Upper lobe of left lung (tissue), 6 donors: Measurements from ENCODE around the gene PCDHA7. TPM values are rescaled to one million over a fixed set of nuclear protein-coding genes. Genes with fewer than 3 reads are reported as not detected.
A peak's percentile ranks its signal among the peaks of the same experiment; 100 is the strongest.

Source experiments
- ATAC-seq, 2 donors: fragments of 200-7000 bp; cut with Tn5 transposase; one replicate each; pipeline ENCODE4 v1.9.1; 2022; ENCODE audit warnings: mild to moderate bottlenecking in 2 of 2, moderate library complexity in 2 of 2; ENCODE audit not compliant: low FRiP score in 2 of 2
- DNase-seq, 2 donors: peaks; one replicate each; pipeline ENCODE4 v3.0.0-alpha.2; 2019 to 2020
- H3K27ac ChIP-seq, 4 donors: fragments of 200-600 bp; sonication (generic); one replicate each; pipeline ENCODE4 v1.5.1; 2016 to 2019
- H3K27me3 ChIP-seq, 4 donors: fragments of 200-600 bp; sonication (generic); one replicate each; pipeline ENCODE4 v1.5.1; 2017 to 2019
- H3K36me3 ChIP-seq, 4 donors: fragments of 200-600 bp; sonication (generic); one replicate each; pipeline ENCODE4 v1.5.1; 2016 to 2019
- H3K4me1 ChIP-seq, 4 donors: fragments of 200-600 bp; sonication (generic); one replicate each; pipeline ENCODE4 v1.5.1; 2018 to 2019
- H3K4me3 ChIP-seq, 4 donors: fragments of 200-600 bp; sonication (generic); one replicate each; pipeline ENCODE4 v1.5.1; 2017 to 2019; ENCODE audit warnings: mild to moderate bottlenecking in 2 of 4, moderate library complexity in 1 of 4
- H3K9me3 ChIP-seq, 4 donors: fragments of 200-600 bp; sonication (generic); one replicate each; pipeline ENCODE4 v1.5.1; 2018 to 2019
- EP300 ChIP-seq, 4 donors: sonication (generic); formaldehyde crosslinking; IDR thresholded peaks; one replicate each; pipeline ENCODE4 v1.5.1; 2017; ENCODE audit warnings: antibody characterized with exemption in 4 of 4, control low read depth in 2 of 4
- POLR2A ChIP-seq, 4 donors: fragments of 450-650 bp; IDR thresholded peaks; one replicate each; pipeline ENCODE4 v1.5.1; 2016 to 2017; ENCODE audit warnings: antibody characterized with exemption in 4 of 4, mild to moderate bottlenecking in 2 of 4
- POLR2AphosphoS5 ChIP-seq, 2 donors: sonication (generic); formaldehyde crosslinking; IDR thresholded peaks; one replicate each; pipeline ENCODE4 v1.5.1; 2017; ENCODE audit warnings: antibody characterized with exemption in 2 of 2
- WGBS, 2 donors: methylation state at CpG; one replicate each; pipeline ENCODE4 v1.1.5; 2017 to 2018; 5-methylcytosine and 5-hydroxymethylcytosine counted together
- total RNA-seq, 6 donors: library from RNA; depleted of rRNA in 4 of 6; stranded (reverse); fragments of >200 nt in 4 of 6; gene quantifications; one replicate each; pipeline versions ENCODE4 v1.1.0 to v1.2.1, GENCODE V29; 2016 to 2021
- TF ChIP-seq, protein P1 (sequence below), 6 experiments: fragments of 450-650 bp in 4 of 6; fragments of 200-600 bp in 2 of 6; sonication (generic) in 2 of 6; IDR thresholded peaks; one replicate each; pipeline ENCODE4 v1.5.1; 2016 to 2019; ENCODE audit warnings: antibody characterized with exemption in 6 of 6
- donor health status: DM: no; HTN: no; CAD: no; lungs with moderate emphysema.
- donor health status: DM: no; HTN: yes; CAD: no; lungs with severe emphysema.

The PCDHA7 gene
- total RNA-seq, 6 donors from 2014 or later, result 0.46 to 3.1 (median 0.57) TPM

DNA sequence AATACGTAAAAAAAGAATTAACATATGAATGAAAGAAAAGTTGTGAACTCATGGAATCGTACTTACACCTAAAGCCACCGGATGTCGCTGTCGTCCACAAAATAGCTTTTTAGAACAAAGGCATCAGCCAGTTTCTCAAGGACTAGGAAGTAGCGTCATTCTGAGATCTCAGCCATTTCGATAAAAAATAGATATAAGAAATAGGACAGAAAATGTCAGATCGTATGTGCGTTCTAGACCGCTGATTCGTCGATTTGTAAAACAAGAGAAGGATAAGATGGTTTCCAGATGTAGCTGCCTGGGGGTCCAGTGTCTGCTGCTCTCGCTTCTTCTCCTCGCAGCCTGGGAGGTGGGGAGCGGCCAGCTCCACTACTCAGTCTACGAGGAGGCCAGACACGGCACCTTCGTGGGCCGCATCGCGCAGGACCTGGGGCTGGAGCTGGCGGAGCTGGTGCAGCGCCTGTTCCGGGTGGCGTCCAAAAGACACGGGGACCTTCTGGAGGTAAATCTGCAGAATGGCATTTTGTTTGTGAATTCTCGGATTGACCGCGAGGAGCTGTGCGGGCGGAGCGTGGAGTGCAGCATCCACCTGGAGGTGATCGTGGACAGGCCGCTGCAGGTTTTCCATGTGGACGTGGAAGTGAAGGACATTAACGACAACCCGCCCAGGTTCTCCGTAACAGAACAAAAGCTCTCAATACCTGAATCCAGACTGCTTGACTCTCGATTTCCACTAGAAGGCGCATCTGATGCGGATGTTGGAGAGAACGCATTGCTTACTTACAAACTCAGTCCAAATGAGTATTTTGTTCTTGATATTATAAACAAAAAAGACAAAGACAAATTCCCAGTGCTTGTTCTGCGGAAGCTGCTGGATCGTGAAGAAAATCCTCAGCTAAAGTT is 22.0 kb downstream of the PCDHA7 start, which contains the start of gene PCDHA10:
Gene PCDHA10, plus strand, starts transcription at position 126 of the 903 bp plus-strand sequence. Its CDS starts 152 bp downstream, at position 278.
- Histone ChIP-seq H3K4me1 (no peaks in the 10 kb centered on the region), H3K27ac (peak within 1 kb of the TSS in 1 of 4 donors; percentile 56), H3K27me3 (no peaks in the 10 kb centered on the region), H3K4me3 (peak within 1 kb of the TSS in 3 of 4 donors; percentile 33 to 35 (median 34)), H3K36me3 (no peaks in the 10 kb centered on the region), H3K9me3 (peaks cover 0 to 31% (median 25%) of the 10 kb centered on the region in 4 donors)
- DNase-seq (peak in 1 of 2 donors; percentile 59), ATAC-seq (no peak)
- TF ChIP-seq, protein P1, sequence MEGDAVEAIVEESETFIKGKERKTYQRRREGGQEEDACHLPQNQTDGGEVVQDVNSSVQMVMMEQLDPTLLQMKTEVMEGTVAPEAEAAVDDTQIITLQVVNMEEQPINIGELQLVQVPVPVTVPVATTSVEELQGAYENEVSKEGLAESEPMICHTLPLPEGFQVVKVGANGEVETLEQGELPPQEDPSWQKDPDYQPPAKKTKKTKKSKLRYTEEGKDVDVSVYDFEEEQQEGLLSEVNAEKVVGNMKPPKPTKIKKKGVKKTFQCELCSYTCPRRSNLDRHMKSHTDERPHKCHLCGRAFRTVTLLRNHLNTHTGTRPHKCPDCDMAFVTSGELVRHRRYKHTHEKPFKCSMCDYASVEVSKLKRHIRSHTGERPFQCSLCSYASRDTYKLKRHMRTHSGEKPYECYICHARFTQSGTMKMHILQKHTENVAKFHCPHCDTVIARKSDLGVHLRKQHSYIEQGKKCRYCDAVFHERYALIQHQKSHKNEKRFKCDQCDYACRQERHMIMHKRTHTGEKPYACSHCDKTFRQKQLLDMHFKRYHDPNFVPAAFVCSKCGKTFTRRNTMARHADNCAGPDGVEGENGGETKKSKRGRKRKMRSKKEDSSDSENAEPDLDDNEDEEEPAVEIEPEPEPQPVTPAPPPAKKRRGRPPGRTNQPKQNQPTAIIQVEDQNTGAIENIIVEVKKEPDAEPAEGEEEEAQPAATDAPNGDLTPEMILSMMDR (IDR thresholded peaks at IDR 0.05), result peak in 3 of 6 experiments; percentile 6 to 29 (median 12)
- TF ChIP-seq EP300 (IDR thresholded peaks at IDR 0.05) (no peak), POLR2A (IDR thresholded peaks at IDR 0.05) (no peak), POLR2AphosphoS5 (IDR thresholded peaks at IDR 0.05) (no peak)
- 22 to 23% methylated on average over 30 to 44 of the region's 44 CpGs for WGBS, 2 donors

DNA sequence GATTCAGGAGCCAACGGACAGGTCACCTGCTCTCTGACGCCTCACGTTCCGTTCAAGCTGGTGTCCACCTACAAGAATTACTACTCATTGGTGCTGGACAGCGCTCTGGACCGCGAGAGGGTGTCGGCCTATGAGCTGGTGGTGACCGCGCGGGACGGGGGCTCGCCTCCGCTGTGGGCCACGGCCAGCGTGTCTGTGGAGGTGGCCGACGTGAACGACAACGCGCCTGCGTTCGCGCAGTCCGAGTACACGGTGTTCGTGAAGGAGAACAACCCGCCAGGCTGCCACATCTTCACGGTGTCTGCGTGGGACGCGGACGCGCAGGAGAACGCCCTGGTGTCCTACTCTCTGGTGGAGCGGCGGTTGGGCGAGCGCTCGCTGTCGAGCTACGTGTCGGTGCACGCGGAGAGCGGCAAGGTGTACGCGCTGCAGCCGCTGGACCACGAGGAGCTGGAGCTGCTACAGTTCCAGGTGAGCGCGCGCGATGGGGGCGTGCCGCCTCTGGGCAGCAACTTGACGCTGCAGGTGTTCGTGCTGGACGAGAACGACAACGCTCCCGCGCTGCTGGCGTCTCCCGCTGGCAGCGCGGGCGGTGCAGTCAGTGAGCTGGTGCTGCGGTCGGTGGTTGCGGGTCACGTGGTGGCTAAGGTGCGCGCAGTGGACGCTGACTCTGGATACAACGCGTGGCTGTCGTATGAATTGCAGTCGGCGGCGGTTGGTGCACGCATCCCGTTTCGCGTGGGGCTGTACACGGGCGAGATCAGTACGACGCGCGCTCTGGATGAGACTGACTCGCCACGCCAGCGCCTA is 23.3 kb downstream of the PCDHA7 start:
- DNase-seq (peak in 1 of 2 donors; percentile 80), ATAC-seq (no peak)
- H3K9me3 ChIP-seq, result peaks cover 0 to 42% (median 35%) of the 10 kb centered on the region in 4 donors
- H3K4me1 ChIP-seq, result no peaks in the 10 kb centered on the region
- TF ChIP-seq, protein P1 (IDR thresholded peaks at IDR 0.05), result no peak
- TF ChIP-seq EP300 (IDR thresholded peaks at IDR 0.05), result no peak
- TF ChIP-seq POLR2A (IDR thresholded peaks at IDR 0.05), result no peak
- TF ChIP-seq POLR2AphosphoS5 (IDR thresholded peaks at IDR 0.05), result no peak
- WGBS, 2 donors, result 61 to 73% methylated on average over 29 to 72 of the region's 94 CpGs
- no peaks in the 10 kb centered on the region for H3K27me3 ChIP-seq
- no peaks in the 10 kb centered on the region for H3K36me3 ChIP-seq
- no peak overlapping the region for H3K4me3 ChIP-seq
- H3K27ac ChIP-seq, result no peak overlapping the region

DNA sequence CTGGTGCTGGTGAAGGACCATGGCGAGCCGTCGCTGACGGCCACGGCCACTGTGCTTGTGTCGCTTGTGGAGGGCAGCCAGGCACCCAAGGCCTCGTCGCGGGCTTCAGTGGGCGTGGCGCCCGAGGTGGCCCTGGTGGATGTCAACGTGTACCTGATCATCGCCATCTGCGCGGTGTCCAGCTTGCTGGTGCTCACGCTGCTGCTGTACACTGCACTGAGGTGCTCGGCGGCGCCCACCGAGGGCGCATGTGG is 23.8 kb downstream of the PCDHA7 start:
- Histone ChIP-seq H3K36me3 (no peaks in the 10 kb centered on the region), H3K4me1 (no peaks in the 10 kb centered on the region), H3K27ac (no peak overlapping the region), H3K9me3 (peaks cover 0 to 47% (median 40%) of the 10 kb centered on the region in 4 donors), H3K4me3 (no peak overlapping the region), H3K27me3 (no peaks in the 10 kb centered on the region)
- TF ChIP-seq POLR2AphosphoS5 (IDR thresholded peaks at IDR 0.05), result no peak
- TF ChIP-seq, protein P1 (IDR thresholded peaks at IDR 0.05), result no peak
- no peak for TF ChIP-seq POLR2A (IDR thresholded peaks at IDR 0.05)
- no peak for TF ChIP-seq EP300 (IDR thresholded peaks at IDR 0.05)
- DNase-seq (peak in 1 of 2 donors; percentile 77), ATAC-seq (no peak)
- WGBS, 2 donors, result 62 to 73% methylated on average over 9 to 10 of the region's 22 CpGs

DNA sequence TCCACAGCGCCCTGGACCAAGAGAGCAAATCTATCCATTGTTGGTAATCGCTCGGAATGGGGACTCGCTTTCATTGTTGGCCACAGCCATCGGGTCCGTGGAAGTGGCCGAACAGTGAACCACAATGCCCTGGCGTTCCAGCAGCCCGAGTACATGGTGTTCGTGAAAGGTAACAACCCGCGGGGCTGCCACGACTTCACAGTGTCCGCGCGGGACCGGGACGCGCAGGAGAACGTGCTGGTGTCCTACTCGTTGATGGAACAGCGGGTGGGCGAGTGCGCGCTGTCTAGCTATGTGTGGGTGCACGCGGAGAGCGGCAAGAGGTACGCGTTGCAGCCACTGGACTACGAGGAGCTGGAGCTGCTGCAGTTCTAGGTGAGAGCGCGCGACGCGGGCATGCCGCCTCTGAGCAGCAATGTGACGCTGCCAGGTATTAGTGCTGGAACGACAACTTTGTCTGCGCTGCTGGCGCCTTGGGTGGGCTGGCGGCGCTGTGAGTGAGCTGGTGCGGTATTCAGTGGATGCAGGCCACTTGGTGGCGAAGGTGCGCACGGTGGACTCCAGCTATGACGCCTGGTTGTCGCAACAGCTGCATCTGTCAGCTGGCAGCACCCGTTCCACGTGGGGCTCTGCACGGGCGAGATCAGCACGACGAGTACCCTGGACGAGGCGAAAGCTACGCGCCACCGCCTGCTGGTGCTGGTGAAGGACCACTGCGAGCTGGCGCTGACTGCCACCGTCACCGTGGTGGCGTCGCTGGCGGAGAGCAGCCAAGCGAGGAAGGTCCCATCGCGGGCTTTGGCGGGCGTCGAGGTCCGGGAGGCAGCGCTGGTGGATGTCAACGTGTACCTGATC is 28.6 kb downstream of the PCDHA7 start:
- TF ChIP-seq POLR2AphosphoS5 (IDR thresholded peaks at IDR 0.05), result no peak
- no peak for TF ChIP-seq EP300 (IDR thresholded peaks at IDR 0.05)
- TF ChIP-seq, protein P1 (IDR thresholded peaks at IDR 0.05), result no peak
- no peak for TF ChIP-seq POLR2A (IDR thresholded peaks at IDR 0.05)
- Histone ChIP-seq H3K36me3 (no peaks in the 10 kb centered on the region), H3K27me3 (no peaks in the 10 kb centered on the region), H3K27ac (no peak overlapping the region), H3K4me3 (no peak overlapping the region), H3K9me3 (peaks cover 0 to 36% (median 35%) of the 10 kb centered on the region in 4 donors), H3K4me1 (no peaks in the 10 kb centered on the region)
- ATAC-seq, result peak in 1 of 2 donors; percentile 34
- WGBS, 2 donors, result 44 to 55% methylated on average over 53 to 67 of the region's 76 CpGs
- DNase-seq, result peak in 1 of 2 donors; percentile 75
